Measurements from ENCODE around the gene CELSR1.

CELSR1 gene

DNA sequence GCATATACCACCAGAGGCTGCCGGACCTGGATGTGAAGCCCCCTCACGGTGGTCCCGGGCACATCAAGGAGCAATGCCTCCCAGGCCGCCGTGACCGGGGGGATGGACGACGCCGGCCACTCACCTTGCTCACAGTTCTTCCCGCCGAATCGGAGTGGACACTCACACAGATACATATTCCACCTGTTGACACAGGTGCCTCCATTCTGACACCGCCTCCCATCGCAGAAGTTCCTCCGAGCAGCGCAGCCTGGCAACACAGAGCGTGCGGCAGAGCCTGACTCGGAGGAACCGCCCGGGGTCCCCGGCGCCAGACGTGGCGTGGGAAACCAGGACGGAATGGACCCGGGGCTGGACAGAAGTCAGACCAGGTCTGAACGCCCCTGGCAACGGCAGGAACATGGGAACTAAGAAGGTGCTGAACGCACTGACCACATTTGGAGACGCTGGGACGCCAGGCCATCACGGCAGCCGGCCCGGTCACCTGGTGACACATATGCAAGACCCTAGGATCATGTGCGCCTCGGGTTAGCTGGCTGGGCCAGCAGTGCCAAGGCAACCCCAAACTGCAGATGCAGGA is 127.7 kb downstream of the CELSR1 start:
- TF ChIP-seq, protein P1, sequence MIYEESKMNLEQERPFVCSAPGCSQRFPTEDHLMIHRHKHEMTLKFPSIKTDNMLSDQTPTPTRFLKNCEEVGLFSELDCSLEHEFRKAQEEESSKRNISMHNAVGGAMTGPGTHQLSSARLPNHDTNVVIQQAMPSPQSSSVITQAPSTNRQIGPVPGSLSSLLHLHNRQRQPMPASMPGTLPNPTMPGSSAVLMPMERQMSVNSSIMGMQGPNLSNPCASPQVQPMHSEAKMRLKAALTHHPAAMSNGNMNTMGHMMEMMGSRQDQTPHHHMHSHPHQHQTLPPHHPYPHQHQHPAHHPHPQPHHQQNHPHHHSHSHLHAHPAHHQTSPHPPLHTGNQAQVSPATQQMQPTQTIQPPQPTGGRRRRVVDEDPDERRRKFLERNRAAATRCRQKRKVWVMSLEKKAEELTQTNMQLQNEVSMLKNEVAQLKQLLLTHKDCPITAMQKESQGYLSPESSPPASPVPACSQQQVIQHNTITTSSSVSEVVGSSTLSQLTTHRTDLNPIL (CRISPR knock-in tag; IDR thresholded peaks at IDR 0.05; ENCODE audit: low read depth), result no peak
- TF ChIP-seq ZNF70 (CRISPR knock-in tag; IDR thresholded peaks at IDR 0.05) (no peak), SNAI2 (CRISPR knock-in tag; IDR thresholded peaks at IDR 0.05) (no peak), TOX (CRISPR knock-in tag; IDR thresholded peaks at IDR 0.05; ENCODE audit: borderline replicate concordance) (no peak), TCF4 (CRISPR knock-in tag; IDR thresholded peaks at IDR 0.05; ENCODE audit: borderline replicate concordance) (no peak), ISL1 (CRISPR knock-in tag; IDR thresholded peaks at IDR 0.05) (no peak), ARNTL (CRISPR knock-in tag; IDR thresholded peaks at IDR 0.05; ENCODE audit: borderline replicate concordance, low read depth) (no peak), ZFP3 (CRISPR knock-in tag; IDR thresholded peaks at IDR 0.05) (no peak), ZC3H10 (CRISPR knock-in tag; IDR thresholded peaks at IDR 0.05) (no peak), RARB (CRISPR knock-in tag; IDR thresholded peaks at IDR 0.05) (no peak), PPARA (CRISPR knock-in tag; IDR thresholded peaks at IDR 0.05; ENCODE audit: borderline replicate concordance) (no peak), ESRRG (CRISPR knock-in tag; IDR thresholded peaks at IDR 0.05) (no peak), ZNF565 (CRISPR knock-in tag; conservative IDR thresholded peaks at IDR 0.05; ENCODE audit: low read depth) (no peak), BACH2 (CRISPR knock-in tag; IDR thresholded peaks at IDR 0.05; ENCODE audit: borderline replicate concordance) (no peak)
- TF ChIP-seq, protein P2, sequence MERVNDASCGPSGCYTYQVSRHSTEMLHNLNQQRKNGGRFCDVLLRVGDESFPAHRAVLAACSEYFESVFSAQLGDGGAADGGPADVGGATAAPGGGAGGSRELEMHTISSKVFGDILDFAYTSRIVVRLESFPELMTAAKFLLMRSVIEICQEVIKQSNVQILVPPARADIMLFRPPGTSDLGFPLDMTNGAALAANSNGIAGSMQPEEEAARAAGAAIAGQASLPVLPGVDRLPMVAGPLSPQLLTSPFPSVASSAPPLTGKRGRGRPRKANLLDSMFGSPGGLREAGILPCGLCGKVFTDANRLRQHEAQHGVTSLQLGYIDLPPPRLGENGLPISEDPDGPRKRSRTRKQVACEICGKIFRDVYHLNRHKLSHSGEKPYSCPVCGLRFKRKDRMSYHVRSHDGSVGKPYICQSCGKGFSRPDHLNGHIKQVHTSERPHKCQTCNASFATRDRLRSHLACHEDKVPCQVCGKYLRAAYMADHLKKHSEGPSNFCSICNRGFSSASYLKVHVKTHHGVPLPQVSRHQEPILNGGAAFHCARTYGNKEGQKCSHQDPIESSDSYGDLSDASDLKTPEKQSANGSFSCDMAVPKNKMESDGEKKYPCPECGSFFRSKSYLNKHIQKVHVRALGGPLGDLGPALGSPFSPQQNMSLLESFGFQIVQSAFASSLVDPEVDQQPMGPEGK (CRISPR knock-in tag; IDR thresholded peaks at IDR 0.05; ENCODE audit: borderline replicate concordance), result no peak
- TF ChIP-seq, protein P3, sequence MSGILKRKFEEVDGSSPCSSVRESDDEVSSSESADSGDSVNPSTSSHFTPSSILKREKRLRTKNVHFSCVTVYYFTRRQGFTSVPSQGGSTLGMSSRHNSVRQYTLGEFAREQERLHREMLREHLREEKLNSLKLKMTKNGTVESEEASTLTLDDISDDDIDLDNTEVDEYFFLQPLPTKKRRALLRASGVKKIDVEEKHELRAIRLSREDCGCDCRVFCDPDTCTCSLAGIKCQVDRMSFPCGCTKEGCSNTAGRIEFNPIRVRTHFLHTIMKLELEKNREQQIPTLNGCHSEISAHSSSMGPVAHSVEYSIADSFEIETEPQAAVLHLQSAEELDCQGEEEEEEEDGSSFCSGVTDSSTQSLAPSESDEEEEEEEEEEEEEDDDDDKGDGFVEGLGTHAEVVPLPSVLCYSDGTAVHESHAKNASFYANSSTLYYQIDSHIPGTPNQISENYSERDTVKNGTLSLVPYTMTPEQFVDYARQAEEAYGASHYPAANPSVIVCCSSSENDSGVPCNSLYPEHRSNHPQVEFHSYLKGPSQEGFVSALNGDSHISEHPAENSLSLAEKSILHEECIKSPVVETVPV (CRISPR knock-in tag; IDR thresholded peaks at IDR 0.05), result no peak
- TF ChIP-seq, protein P4, sequence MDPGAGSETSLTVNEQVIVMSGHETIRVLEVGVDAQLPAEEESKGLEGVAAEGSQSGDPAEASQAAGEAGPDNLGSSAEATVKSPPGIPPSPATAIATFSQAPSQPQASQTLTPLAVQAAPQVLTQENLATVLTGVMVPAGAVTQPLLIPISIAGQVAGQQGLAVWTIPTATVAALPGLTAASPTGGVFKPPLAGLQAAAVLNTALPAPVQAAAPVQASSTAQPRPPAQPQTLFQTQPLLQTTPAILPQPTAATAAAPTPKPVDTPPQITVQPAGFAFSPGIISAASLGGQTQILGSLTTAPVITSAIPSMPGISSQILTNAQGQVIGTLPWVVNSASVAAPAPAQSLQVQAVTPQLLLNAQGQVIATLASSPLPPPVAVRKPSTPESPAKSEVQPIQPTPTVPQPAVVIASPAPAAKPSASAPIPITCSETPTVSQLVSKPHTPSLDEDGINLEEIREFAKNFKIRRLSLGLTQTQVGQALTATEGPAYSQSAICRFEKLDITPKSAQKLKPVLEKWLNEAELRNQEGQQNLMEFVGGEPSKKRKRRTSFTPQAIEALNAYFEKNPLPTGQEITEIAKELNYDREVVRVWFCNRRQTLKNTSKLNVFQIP (CRISPR knock-in tag; IDR thresholded peaks at IDR 0.05; ENCODE audit: borderline replicate concordance, low read depth), result no peak
- TF ChIP-seq, protein P5, sequence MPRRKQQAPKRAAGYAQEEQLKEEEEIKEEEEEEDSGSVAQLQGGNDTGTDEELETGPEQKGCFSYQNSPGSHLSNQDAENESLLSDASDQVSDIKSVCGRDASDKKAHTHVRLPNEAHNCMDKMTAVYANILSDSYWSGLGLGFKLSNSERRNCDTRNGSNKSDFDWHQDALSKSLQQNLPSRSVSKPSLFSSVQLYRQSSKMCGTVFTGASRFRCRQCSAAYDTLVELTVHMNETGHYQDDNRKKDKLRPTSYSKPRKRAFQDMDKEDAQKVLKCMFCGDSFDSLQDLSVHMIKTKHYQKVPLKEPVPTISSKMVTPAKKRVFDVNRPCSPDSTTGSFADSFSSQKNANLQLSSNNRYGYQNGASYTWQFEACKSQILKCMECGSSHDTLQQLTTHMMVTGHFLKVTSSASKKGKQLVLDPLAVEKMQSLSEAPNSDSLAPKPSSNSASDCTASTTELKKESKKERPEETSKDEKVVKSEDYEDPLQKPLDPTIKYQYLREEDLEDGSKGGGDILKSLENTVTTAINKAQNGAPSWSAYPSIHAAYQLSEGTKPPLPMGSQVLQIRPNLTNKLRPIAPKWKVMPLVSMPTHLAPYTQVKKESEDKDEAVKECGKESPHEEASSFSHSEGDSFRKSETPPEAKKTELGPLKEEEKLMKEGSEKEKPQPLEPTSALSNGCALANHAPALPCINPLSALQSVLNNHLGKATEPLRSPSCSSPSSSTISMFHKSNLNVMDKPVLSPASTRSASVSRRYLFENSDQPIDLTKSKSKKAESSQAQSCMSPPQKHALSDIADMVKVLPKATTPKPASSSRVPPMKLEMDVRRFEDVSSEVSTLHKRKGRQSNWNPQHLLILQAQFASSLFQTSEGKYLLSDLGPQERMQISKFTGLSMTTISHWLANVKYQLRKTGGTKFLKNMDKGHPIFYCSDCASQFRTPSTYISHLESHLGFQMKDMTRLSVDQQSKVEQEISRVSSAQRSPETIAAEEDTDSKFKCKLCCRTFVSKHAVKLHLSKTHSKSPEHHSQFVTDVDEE (CRISPR knock-in tag; IDR thresholded peaks at IDR 0.05), result no peak
- ATAC-seq, result no peak

DNA sequence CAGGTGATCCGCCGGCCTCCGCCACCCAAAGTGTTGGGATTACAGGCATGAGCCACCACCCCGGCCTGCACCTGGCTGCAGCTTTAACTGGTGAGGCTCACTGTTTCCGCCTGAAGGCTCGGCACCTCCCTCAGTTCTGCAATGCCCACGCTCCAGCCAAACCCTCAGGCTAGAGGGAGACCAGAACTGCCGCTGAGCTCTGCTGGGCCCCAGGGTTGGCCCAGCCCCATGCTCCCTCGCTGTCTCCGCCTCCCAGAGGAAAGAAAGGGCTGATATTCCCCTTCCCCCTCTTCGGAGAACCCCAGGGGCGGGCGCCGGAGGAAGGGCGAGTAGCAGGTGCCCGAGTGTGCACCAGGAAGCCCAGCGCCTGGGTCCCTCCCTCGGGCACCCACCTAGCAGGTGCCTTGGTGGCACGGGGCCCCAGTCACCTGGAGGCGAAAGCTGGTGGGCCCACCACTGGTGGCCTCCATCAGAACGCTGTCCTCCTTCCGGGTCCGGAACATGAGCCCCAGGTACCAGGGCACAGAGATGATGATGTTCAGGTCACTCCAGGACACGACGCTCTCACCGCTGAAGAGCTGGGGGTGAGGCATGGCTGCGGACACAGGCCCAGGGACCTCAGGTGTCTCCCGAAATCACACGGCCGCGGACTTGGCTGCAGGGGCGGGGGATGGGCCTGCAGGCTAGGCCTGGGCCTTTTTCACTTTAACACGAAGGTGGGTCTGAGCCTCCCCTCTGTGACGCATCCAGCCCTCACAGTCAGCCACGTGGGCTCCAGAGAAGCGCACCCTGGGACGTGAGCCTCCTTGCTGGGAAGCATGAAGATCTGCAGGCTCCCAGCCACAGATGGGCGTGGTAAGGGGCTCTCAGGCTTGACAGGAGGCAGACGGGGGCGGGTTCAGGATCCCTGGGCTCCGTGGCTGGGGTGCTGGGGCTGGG is 128.6 kb downstream of the CELSR1 start:
- no peak for ATAC-seq
- TF ChIP-seq ARNTL (CRISPR knock-in tag; IDR thresholded peaks at IDR 0.05; ENCODE audit: borderline replicate concordance, low read depth), result no peak
- TF ChIP-seq, protein P1 (CRISPR knock-in tag; IDR thresholded peaks at IDR 0.05; ENCODE audit: low read depth), result no peak
